ENCODE data around the gene LSAMP. TPM values are rescaled to one million over a fixed set of nuclear protein-coding genes. Genes with fewer than 3 reads are reported as not detected.

Gene LSAMP
- total RNA-seq, 3 donors from 2014 or later = 0.78 to 39.8 (median 1.9) TPM

GRCh38 chr3:116423374-116423773 lies 21.9 kb downstream of the LSAMP start:
- Histone ChIP-seq H3K36me3 (ENCODE audit: low read depth) (no peaks in the 10 kb centered on the region), H3K9me3 (no peaks in the 10 kb centered on the region), H3K4me3 (no peak overlapping the region), H3K4me1 (ENCODE audit: low read depth) (no peaks in the 10 kb centered on the region)
- intact Hi-C loops (cut with DNase I, micrococcal nuclease) = no loop called here
- DNase-seq (no peak), ATAC-seq (no peak)
- no peak for TF ChIP-seq CTCF (IDR thresholded peaks at IDR 0.05)

GRCh38 chr3:116417151-116417550 lies 28.1 kb downstream of the LSAMP start:
- ATAC-seq (no peak), DNase-seq (no peak)
- H3K4me1 ChIP-seq (ENCODE audit: low read depth) = no peaks in the 10 kb centered on the region
- intact Hi-C loops (cut with DNase I, micrococcal nuclease) = no loop called here
- H3K36me3 ChIP-seq (ENCODE audit: low read depth) = no peaks in the 10 kb centered on the region
- TF ChIP-seq CTCF (IDR thresholded peaks at IDR 0.05) = no peak
- H3K4me3 ChIP-seq = no peak overlapping the region
- no peaks in the 10 kb centered on the region for H3K9me3 ChIP-seq

GRCh38 chr3:116413319-116413718 lies 32.0 kb downstream of the LSAMP start:
- H3K9me3 ChIP-seq = no peaks in the 10 kb centered on the region
- H3K4me3 ChIP-seq = no peak overlapping the region
- TF ChIP-seq CTCF (IDR thresholded peaks at IDR 0.05) = no peak
- H3K4me1 ChIP-seq (ENCODE audit: low read depth) = no peaks in the 10 kb centered on the region
- H3K36me3 ChIP-seq (ENCODE audit: low read depth) = no peaks in the 10 kb centered on the region
- ATAC-seq (no peak), DNase-seq (no peak)
- intact Hi-C loops (cut with DNase I, micrococcal nuclease) = no loop called here

- ATAC-seq = no peak
- TF ChIP-seq CTCF (IDR thresholded peaks at IDR 0.05) = no peak
- intact Hi-C loops (cut with DNase I, micrococcal nuclease) = no loop called here
Observed at GRCh38 chr3:116408473-116408872, 36.8 kb downstream of the LSAMP start.

GRCh38 chr3:116405231-116405630 lies 40.1 kb downstream of the LSAMP start:
- ATAC-seq = no peak
- Histone ChIP-seq H3K9me3 (no peaks in the 10 kb centered on the region), H3K4me1 (ENCODE audit: low read depth) (no peaks in the 10 kb centered on the region), H3K36me3 (ENCODE audit: low read depth) (no peaks in the 10 kb centered on the region), H3K4me3 (no peak overlapping the region)
- intact Hi-C loops (cut with DNase I, micrococcal nuclease) = no loop called here
- TF ChIP-seq CTCF (IDR thresholded peaks at IDR 0.05) = no peak
- DNase-seq = no peak

More at GRCh38 chr3:116408473-116408872, 36.8 kb downstream of the LSAMP start:
- DNase-seq = no peak
- no peaks in the 10 kb centered on the region for H3K9me3 ChIP-seq
- H3K4me3 ChIP-seq = no peak overlapping the region
- no peaks in the 10 kb centered on the region for H3K4me1 ChIP-seq (ENCODE audit: low read depth)
- no peaks in the 10 kb centered on the region for H3K36me3 ChIP-seq (ENCODE audit: low read depth)

GRCh38 chr3:116399701-116400226 lies 45.5 kb downstream of the LSAMP start:
- ATAC-seq (no peak), DNase-seq (no peak)
- no peaks in the 10 kb centered on the region for H3K4me1 ChIP-seq (ENCODE audit: low read depth)
- H3K9me3 ChIP-seq = no peaks in the 10 kb centered on the region
- TF ChIP-seq CTCF (IDR thresholded peaks at IDR 0.05) = no peak
- no peaks in the 10 kb centered on the region for H3K36me3 ChIP-seq (ENCODE audit: low read depth)
- intact Hi-C loops (cut with DNase I, micrococcal nuclease) = no loop called here
- H3K4me3 ChIP-seq = no peak overlapping the region
